GM19452 (cell line): ENCODE results near the gene NIPSNAP2.
A peak's percentile ranks its signal among the peaks of the same experiment; 100 is the strongest.
"Not testable (repeated sequence)": the region's sequence is repeated elsewhere in the genome, so short reads cannot be mapped to it uniquely, and the experiment has no call there.

ENCODE experiments used
- ATAC-seq: cut with Tn5 transposase; IDR thresholded peaks from one replicate; pipeline ENCODE4 v1.9.1; 2021; ENCODE audit not compliant: unreplicated experiment

NIPSNAP2 gene

GRCh38 chr7:55975988-55976633 lies 11.7 kb downstream of the NIPSNAP2 start:
- no peak for ATAC-seq

- no peak for ATAC-seq
Observed at GRCh38 chr7:55977831-55978230, 13.4 kb downstream of the NIPSNAP2 start.

- no peak for ATAC-seq
Observed at GRCh38 chr7:55980266-55980665, 15.9 kb downstream of the NIPSNAP2 start.

GRCh38 chr7:55983537-55983936 lies 19.2 kb downstream of the NIPSNAP2 start:
- no peak for ATAC-seq

GRCh38 chr7:55992346-55992745 lies 28.0 kb downstream of the NIPSNAP2 start:
- no peak for ATAC-seq

- ATAC-seq, result no peak
Observed at GRCh38 chr7:55996856-55997500, 32.6 kb downstream of the NIPSNAP2 start.

- no peak for ATAC-seq
Observed at GRCh38 chr7:56003749-56004148, 39.4 kb downstream of the NIPSNAP2 start.

- ATAC-seq, result no peak
Observed at GRCh38 chr7:56007167-56007652, 42.8 kb downstream of the NIPSNAP2 start.

- ATAC-seq, result no peak
Observed at GRCh38 chr7:56007891-56008290, 43.5 kb downstream of the NIPSNAP2 start.

- ATAC-seq, result no peak
Observed at GRCh38 chr7:56009695-56010094, 45.3 kb downstream of the NIPSNAP2 start.

GRCh38 chr7:56017015-56017414 lies 52.6 kb downstream of the NIPSNAP2 start:
- not testable (repeated sequence) for ATAC-seq

GRCh38 chr7:56019501-56019900 lies 55.1 kb downstream of the NIPSNAP2 start:
- ATAC-seq, result no peak

GRCh38 chr7:56023500-56023899 lies 59.1 kb downstream of the NIPSNAP2 start:
- ATAC-seq, result no peak

- ATAC-seq, result no peak
Observed at GRCh38 chr7:56026538-56026937, 62.2 kb downstream of the NIPSNAP2 start.

- ATAC-seq, result no peak
Observed at GRCh38 chr7:56028942-56029630, 64.7 kb downstream of the NIPSNAP2 start.

GRCh38 chr7:56030340-56030739 lies 66.0 kb downstream of the NIPSNAP2 start:
- ATAC-seq, result no peak

GRCh38 chr7:56031556-56031955 lies 67.2 kb downstream of the NIPSNAP2 start:
- ATAC-seq, result not testable (repeated sequence)

GRCh38 chr7:56032578-56032977 lies 68.2 kb downstream of the NIPSNAP2 start:
- ATAC-seq, result not testable (repeated sequence)

- peak; percentile 97 for ATAC-seq
Observed at GRCh38 chr7:56033671-56034432, 69.5 kb downstream of the NIPSNAP2 start.

GRCh38 chr7:56040730-56041129 lies 76.3 kb downstream of the NIPSNAP2 start:
- ATAC-seq, result no peak

- not testable (repeated sequence) for ATAC-seq
Observed at GRCh38 chr7:56045758-56046157, 81.4 kb downstream of the NIPSNAP2 start.
